PC-3 (cell line): ENCODE data around the gene ENTPD1. TPM values are rescaled to one million over a fixed set of nuclear protein-coding genes. Genes with fewer than 3 reads are reported as not detected.

ENCODE experiments used
- ATAC-seq: fragments of 200-7000 bp; cut with Tn5 transposase; 2 replicates; pipeline ENCODE4 v1.9.1; 2020; ENCODE audit warnings: mild to moderate bottlenecking, moderate library complexity
- BruUV-seq: library from RNA; stranded (reverse); fragments of 400-500 nt; replicated peaks from 2 replicates; lab custom pipeline; 2021; lab: Mats Ljungman, UMichigan
- CTCF ChIA-PET: fragments of 300-600 bp; sonication (Branson Sonifier 250); formaldehyde crosslinking; loops from one replicate; lab custom pipeline; 2022; ENCODE audit warnings: antibody characterized with exemption; lab: Charles Lee
- POLR2A ChIA-PET: fragments of 300-600 bp; sonication (Branson Sonifier 250); formaldehyde crosslinking; loops from one replicate; lab custom pipeline; 2022; ENCODE audit warnings: antibody characterized with exemption; ENCODE audit not compliant: unreplicated experiment; lab: Charles Lee
- DNase-seq: peaks from one replicate; pipeline ENCODE4 v3.0.0-alpha.2; 2015
- H2AFZ ChIP-seq: fragments of 300-600 bp; sonication (generic); 2 replicates; pipeline ENCODE4 v1.6.0; 2016; ENCODE audit warnings: antibody characterized with exemption, low read length
- H3F3A ChIP-seq: fragments of 300-600 bp; sonication (generic); one replicate; pipeline ENCODE4 v1.6.0; 2017; ENCODE audit warnings: antibody characterized with exemption, low read length, control low read depth, mild to moderate bottlenecking; ENCODE audit not compliant: unreplicated experiment
- H3K27ac ChIP-seq: fragments of 300-600 bp; sonication (generic); 2 replicates; pipeline ENCODE4 v1.5.1; 2016; ENCODE audit warnings: mild to moderate bottlenecking, low read length
- H3K27me3 ChIP-seq: fragments of 300-600 bp; sonication (generic); 2 replicates; pipeline ENCODE4 v1.6.1; 2016; ENCODE audit warnings: low read length, mixed read lengths
- H3K36me3 ChIP-seq: fragments of 300-600 bp; sonication (generic); 2 replicates; pipeline ENCODE4 v1.6.1; 2016; ENCODE audit warnings: low read depth, mixed run types, low read length, mixed read lengths
- H3K4me1 ChIP-seq: fragments of 300-600 bp; sonication (generic); 2 replicates; pipeline ENCODE4 v1.5.1; 2016; ENCODE audit warnings: low read length; ENCODE audit not compliant: insufficient read depth
- H3K4me2 ChIP-seq: fragments of 300-600 bp; sonication (generic); 2 replicates; pipeline ENCODE4 v1.6.0; 2016; ENCODE audit warnings: low read length
- H3K4me3 ChIP-seq: fragments of 300-600 bp; sonication (generic); 2 replicates; pipeline ENCODE4 v1.5.1; 2016; ENCODE audit warnings: mild to moderate bottlenecking, low read length, mixed read lengths
- H3K79me2 ChIP-seq: fragments of 300-600 bp; sonication (generic); 2 replicates; pipeline ENCODE4 v1.6.1; 2017; ENCODE audit warnings: low read length, mixed read lengths
- H3K9ac ChIP-seq: fragments of 300-600 bp; sonication (generic); 2 replicates; pipeline ENCODE4 v1.6.0; 2016; ENCODE audit warnings: mild to moderate bottlenecking, low read length
- H3K9me2 ChIP-seq: fragments of 300-600 bp; sonication (generic); replicated peaks from 2 replicates; pipeline ENCODE4 v1.6.1; 2016; ENCODE audit warnings: mixed run types, low read length, mixed read lengths
- H3K9me3 ChIP-seq: fragments of 300-600 bp; sonication (generic); 2 replicates; pipeline ENCODE4 v1.6.1; 2016; ENCODE audit warnings: low read length, mixed read lengths
- H4K20me1 ChIP-seq: fragments of 300-600 bp; sonication (generic); 2 replicates; pipeline ENCODE4 v1.6.1; 2016; ENCODE audit warnings: low read length, mixed read lengths
- EZH2 ChIP-seq: fragments of 300-600 bp; sonication (generic); IDR thresholded peaks from one replicate; pipeline ENCODE4 v1.6.1; 2017; ENCODE audit warnings: antibody characterized with exemption, mild to moderate bottlenecking, low read length; ENCODE audit not compliant: unreplicated experiment
- EZH2phosphoT487 ChIP-seq: fragments of 300-600 bp; sonication (generic); IDR thresholded peaks from 2 replicates; pipeline ENCODE4 v1.6.1; 2018; ENCODE audit warnings: mild to moderate bottlenecking, antibody characterized with exemption, low read length, borderline replicate concordance
- intact Hi-C: fragments of 100-400 bp; cut with micrococcal nuclease; formaldehyde crosslinking; loops from 2 replicates; pipeline ENCODE4 v1.9.0; 2023
- total RNA-seq: library from RNA; depleted of rRNA; stranded (reverse); fragments of >200 nt; gene quantifications from 2 replicates; pipeline ENCODE4 v1.2.3, GENCODE V29; 2014
- TF ChIP-seq, protein P1 (sequence below): fragments of 300-600 bp; sonication (generic); conservative IDR thresholded peaks from 2 replicates; pipeline ENCODE4 v1.5.1; 2017; ENCODE audit warnings: antibody characterized with exemption, low read depth, mild to moderate bottlenecking, low read length

The ENTPD1 gene
- total RNA-seq, 1 experiment from 2014 or later, result not detected

DNA sequence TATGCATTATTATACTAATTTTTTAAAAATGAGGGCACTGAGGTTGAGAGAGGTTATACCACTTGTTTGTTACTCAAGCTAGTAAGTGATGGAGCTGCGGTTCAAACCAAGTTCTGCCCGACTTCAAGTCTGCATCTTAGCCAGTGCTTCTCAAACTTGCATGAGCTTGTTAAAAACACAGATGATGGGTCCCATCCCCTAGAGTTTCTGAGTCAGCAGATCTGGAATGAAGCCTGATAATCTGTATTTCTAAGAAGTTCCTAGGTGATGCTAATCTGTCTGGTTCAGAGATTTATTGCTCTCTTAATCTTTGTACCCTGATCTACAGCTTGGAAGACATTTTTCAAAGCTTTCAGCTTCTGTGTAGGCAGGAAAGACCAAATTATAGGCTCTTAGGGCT is 84.2 kb downstream of the ENTPD1 start:
- intact Hi-C loops, result loop anchor here (10.0 kb wide), 1 partner anchor 455 kb away; no protein-coding TSS in a partner anchor
- ATAC-seq (no peak), DNase-seq (no peak)
- H3K36me3 ChIP-seq, result no peaks in the 10 kb centered on the region
- H3K27me3 ChIP-seq, result peaks cover 16% of the 10 kb centered on the region; the same call in 1 of the 2 replicates
- no peaks in the 10 kb centered on the region for H4K20me1 ChIP-seq
- no peak overlapping the region for H3K4me2 ChIP-seq
- no peaks in the 10 kb centered on the region for H3K4me1 ChIP-seq
- no peak overlapping the region for H2AFZ ChIP-seq
- no peaks in the 10 kb centered on the region for H3K9me2 ChIP-seq
- H3K27ac ChIP-seq, result no peak overlapping the region
- TF ChIP-seq EZH2, result no peak
- TF ChIP-seq, protein P1, sequence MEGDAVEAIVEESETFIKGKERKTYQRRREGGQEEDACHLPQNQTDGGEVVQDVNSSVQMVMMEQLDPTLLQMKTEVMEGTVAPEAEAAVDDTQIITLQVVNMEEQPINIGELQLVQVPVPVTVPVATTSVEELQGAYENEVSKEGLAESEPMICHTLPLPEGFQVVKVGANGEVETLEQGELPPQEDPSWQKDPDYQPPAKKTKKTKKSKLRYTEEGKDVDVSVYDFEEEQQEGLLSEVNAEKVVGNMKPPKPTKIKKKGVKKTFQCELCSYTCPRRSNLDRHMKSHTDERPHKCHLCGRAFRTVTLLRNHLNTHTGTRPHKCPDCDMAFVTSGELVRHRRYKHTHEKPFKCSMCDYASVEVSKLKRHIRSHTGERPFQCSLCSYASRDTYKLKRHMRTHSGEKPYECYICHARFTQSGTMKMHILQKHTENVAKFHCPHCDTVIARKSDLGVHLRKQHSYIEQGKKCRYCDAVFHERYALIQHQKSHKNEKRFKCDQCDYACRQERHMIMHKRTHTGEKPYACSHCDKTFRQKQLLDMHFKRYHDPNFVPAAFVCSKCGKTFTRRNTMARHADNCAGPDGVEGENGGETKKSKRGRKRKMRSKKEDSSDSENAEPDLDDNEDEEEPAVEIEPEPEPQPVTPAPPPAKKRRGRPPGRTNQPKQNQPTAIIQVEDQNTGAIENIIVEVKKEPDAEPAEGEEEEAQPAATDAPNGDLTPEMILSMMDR, result no peak
- no peak for TF ChIP-seq EZH2phosphoT487
- H3K9ac ChIP-seq, result no peak overlapping the region
- H3K4me3 ChIP-seq, result no peak overlapping the region
- ChIA-PET CTCF (interaction anchor here (3.4 kb wide), 1 partner anchor 146 kb away, joined by 30 read pairs; the partner anchor contains the start of gene TCTN3), POLR2A (no interaction called here)
- no TSS peak for BruUV-seq
- no peaks in the 10 kb centered on the region for H3K79me2 ChIP-seq
- H3K9me3 ChIP-seq, result no peaks in the 10 kb centered on the region
- H3F3A ChIP-seq, result no peaks in the 10 kb centered on the region

GRCh38 chr10:95840681-95841080 is 84.7 kb downstream of the ENTPD1 start:
- H3K79me2 ChIP-seq, result no peaks in the 10 kb centered on the region
- BruUV-seq, result no TSS peak
- peaks cover 21% of the 10 kb centered on the region for H3K27me3 ChIP-seq
- no peaks in the 10 kb centered on the region for H3K36me3 ChIP-seq
- no peak overlapping the region for H3K4me3 ChIP-seq
- H3K9me3 ChIP-seq, result no peaks in the 10 kb centered on the region
- no peak overlapping the region for H3K27ac ChIP-seq
- H3F3A ChIP-seq, result no peaks in the 10 kb centered on the region
- no peaks in the 10 kb centered on the region for H4K20me1 ChIP-seq
- H2AFZ ChIP-seq, result no peak overlapping the region
- intact Hi-C loops, result loop anchor here (10.0 kb wide), 1 partner anchor 454 kb away; no protein-coding TSS in a partner anchor
- CTCF ChIA-PET, result interaction anchor here (3.4 kb wide), 1 partner anchor 147 kb away, joined by 30 read pairs; the partner anchor contains the start of gene TCTN3
- H3K4me1 ChIP-seq, result no peaks in the 10 kb centered on the region
- DNase-seq (no peak), ATAC-seq (no peak)
- TF ChIP-seq EZH2phosphoT487 (no peak), EZH2 (no peak)
- TF ChIP-seq, protein P1, result no peak
- H3K9ac ChIP-seq, result no peak overlapping the region
- POLR2A ChIA-PET, result no interaction called here
- no peak overlapping the region for H3K4me2 ChIP-seq
- H3K9me2 ChIP-seq, result no peaks in the 10 kb centered on the region
